HG03280 (cell line): ENCODE results near the gene XNDC1N.
A peak's percentile ranks its signal among the peaks of the same experiment; 100 is the strongest.

Source experiments
- ATAC-seq: cut with Tn5 transposase; IDR thresholded peaks from one replicate; pipeline ENCODE4 v1.9.1; 2021; ENCODE audit warnings: mild to moderate bottlenecking, moderate library complexity; ENCODE audit not compliant: unreplicated experiment

The XNDC1N gene

GRCh38 chr11:71927820-71928736 is at the start of gene XNDC1N:
TSS of gene XNDC1N (minus strand) at chr11:71928594. CDS start at chr11:71923353, 5,241 bp downstream.
- peak; percentile 78 for ATAC-seq

DNA sequence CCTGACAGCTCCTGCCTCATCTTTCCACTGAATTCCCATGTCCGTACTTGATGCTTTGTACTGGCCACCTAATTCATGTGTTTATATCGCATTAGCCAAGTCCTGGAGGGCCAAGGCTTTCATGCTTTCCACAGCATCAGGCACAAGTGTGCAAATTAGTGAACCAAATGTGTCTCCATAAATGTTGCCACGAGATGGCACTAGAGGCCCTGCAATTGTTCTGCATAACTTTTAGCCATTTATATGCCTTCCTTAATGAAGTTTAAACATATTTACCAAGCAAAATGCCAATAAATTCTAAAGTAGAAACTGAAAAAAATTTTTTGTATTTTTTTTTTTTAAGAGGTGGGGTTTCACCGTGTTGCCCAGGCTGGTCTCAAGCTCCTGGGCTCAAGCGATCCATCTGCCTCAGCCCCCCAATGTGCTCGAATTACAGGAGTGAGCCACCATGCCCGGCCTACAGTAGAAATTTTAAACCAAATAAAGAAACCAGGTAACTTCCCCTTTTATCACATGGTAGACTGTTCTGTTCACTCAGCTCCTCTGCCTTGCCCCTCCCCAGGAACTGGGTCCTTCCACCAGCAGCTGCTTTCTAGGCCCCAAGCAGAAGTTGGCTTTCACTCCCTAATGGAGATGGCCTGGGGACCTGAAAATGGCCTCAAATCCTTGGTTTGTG is 49.5 kb upstream of the XNDC1N start:
- ATAC-seq = no peak

DNA sequence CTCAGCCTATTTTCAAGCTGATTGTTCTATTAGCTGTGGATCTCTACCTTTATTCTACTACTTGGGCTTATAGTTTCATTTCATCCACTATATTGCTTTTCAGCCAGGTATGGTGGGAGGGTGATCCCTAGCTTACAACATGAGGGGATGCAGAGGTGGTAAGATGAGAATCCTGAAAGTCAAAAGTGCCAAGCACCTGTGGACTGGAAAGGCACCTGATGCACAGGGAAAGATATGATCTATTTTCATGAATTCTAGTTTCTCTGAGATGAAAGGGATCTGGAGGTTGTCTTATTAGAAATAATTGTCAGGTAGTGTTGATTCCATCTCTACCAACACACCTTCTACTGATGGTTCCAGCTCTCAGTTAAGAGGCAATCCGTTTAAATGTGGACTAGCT is 48.7 kb upstream of the XNDC1N start:
- no peak for ATAC-seq

GRCh38 chr11:71976551-71976950 is 48.2 kb upstream of the XNDC1N start:
- ATAC-seq = no peak

GRCh38 chr11:71971680-71972079 is 43.3 kb upstream of the XNDC1N start:
- no peak for ATAC-seq

DNA sequence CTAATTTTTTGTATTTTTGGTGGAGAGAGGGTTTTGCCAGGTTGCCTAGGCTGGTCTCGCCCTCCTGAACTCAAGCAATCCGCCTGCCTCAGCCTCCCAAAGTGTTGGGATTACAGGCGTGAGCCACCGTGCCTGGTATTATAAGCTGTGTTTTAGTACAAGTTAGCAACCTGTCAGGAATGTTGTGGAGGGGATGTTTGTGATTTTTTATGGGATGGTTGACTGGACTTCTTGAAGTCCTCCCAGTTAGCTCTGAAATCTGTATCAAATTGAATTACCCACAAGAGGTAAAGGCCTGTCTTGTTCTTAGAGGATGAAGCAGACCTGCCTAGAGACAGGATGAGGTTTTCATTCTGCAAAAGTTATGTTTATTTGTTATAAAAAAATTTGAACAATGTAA is 36.2 kb upstream of the XNDC1N start:
- no peak for ATAC-seq

DNA sequence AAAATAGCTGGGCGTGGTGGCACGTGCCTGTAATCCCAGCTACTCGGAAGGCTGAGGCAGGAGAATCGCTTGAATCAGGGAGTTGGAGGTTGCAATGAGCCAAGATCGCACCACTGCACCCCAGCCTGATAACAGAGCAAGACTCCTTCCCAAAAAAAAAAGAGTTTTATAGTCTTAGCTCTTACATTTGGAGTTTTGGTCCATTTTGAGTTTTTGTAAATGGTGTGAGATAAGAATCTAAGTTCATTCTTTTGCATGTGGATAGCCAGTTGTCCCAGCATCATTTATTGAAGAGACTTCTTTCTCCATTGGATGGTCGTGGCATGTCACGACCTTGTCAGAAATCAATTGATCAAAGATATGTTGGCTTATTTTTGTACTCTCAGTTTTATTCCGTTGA is 35.1 kb upstream of the XNDC1N start:
- no peak for ATAC-seq

DNA sequence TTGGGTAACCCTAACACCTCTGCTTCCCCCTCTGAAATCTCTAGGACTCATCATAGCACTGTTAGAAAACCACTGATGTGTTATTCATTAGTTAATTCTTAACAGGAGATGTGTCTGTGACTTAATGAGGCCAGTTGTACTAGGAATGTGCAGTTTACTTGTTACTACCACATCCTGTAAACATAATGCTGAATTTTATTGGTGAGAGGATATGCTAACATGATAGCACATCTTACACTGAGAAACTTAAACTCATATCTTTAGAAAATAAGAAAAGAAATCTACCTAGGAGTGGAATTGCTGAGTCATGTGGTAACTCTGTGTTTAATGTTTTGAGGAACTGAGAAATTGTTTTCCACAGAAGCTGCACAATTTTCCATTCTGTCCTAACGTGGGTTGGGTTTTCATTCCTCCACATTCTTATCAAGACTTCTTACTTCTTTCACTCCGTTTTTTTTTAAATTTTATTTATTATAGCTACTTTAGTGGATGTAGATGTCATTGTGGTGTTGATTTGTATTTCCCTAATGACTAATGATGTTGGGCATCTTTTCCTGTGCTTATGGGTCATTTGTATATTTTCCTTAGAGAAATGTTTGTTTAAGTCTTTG is 34.1 kb upstream of the XNDC1N start:
- peak; percentile 54 for ATAC-seq

GRCh38 chr11:71955898-71956456 is 27.6 kb upstream of the XNDC1N start:
- ATAC-seq = no peak

GRCh38 chr11:71951741-71952310 is 23.4 kb upstream of the XNDC1N start:
- ATAC-seq = no peak

DNA sequence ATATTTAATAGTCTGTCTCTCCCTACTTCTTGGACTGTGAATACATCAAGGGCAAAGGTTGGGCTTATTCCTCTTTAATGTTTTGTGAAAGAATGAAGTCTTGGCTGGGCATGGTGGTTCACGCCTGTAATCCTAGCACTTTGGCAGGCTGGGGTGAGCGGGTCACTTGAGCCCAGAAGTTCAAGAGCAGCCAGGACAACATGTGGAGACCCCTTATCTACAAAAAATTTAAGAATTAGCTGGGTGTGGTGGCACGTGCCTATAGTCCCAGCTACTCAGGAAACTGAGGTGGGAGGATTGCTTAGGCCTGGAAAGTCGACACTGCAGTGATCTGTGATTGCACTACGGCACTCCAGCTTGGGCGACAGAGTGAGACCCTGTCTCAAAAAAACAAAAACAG is 20.6 kb upstream of the XNDC1N start:
- ATAC-seq = no peak

DNA sequence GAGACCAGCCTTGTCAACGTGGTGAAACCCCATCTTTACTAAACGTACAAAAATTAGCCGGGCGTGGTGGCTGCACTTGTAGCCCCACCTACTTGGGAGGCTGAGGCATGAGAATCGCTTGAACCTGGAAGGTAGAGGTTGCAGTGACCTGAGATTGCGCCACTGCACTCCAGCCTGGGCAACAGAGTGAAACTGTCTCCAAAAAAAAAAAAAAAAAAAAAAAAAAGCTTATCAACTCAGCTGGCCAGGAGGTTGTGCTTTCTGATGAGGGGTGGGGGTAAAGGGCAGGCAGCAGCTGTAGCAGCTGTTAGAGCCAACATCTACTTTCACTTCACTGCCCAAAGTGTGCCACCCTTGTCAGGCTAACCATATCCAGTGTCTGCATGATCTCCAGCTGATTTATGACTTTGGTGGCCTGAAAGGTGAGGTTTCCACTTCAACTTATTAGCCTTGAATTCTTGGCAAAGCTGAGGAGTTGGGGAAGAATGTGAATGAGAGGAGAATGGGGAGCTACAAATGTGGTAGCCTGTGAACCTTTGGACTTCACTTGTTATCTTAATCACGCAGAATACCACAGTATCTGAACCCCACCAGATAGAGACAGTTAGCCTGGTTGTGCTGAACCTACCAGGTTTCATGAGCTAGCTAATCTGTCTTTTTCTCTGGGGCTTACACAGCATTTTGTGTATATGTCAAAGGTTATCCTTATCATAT is 20.1 kb upstream of the XNDC1N start:
- no peak for ATAC-seq

GRCh38 chr11:71947498-71947897 is 19.1 kb upstream of the XNDC1N start:
- ATAC-seq = no peak

GRCh38 chr11:71946144-71946571 is 17.8 kb upstream of the XNDC1N start:
- no peak for ATAC-seq

DNA sequence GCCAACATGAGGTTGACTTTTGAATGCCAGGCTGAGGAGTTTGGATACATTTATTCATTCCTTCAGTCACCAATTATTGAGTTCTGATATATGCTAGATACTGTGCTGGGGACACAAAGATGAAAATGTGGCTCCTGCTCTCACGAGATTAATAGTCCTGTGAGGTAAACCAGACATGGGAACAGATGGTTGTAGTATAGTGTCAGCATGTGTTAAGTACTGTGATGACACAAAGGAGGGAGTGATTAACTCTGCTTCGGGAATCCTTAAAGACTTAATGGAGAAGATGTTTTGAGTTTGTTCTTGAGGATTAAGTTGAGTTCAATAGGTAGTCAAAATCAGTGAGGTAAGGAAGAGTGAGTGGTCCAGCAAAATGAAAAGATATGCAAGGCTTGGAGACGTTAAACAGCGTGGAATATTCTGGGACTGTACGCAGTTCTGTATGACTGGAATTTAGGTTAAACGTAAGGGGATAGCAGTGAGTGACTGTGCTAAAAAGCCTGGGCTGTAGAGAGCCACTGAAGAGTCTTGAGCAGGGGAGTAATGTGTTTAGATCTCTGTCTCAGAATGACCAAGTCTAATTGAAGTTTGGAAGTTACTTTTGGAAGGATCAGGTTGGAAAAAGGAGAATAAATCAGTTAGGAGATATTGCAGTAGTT is 12.3 kb upstream of the XNDC1N start:
- no peak for ATAC-seq

- ATAC-seq = no peak
These were observed 9.4 kb upstream of the XNDC1N start for GRCh38 chr11:71937826-71938225.

GRCh38 chr11:71936825-71937224 is 8.4 kb upstream of the XNDC1N start:
- ATAC-seq = no peak

- ATAC-seq = no peak
These were observed 7.0 kb upstream of the XNDC1N start for GRCh38 chr11:71935338-71935925.

GRCh38 chr11:71934213-71934612 is 5.8 kb upstream of the XNDC1N start:
- ATAC-seq = no peak
